NB4 (cell line): ENCODE results near the gene GALNT2.

Experiments
- CTCF ChIP-seq: IDR thresholded peaks from one replicate; pipeline ENCODE4 v1.5.1; 2012; ENCODE audit warnings: low read depth, low read length
- MAX ChIP-seq: IDR thresholded peaks from 2 replicates; pipeline ENCODE4 v1.6.1; 2011; ENCODE audit warnings: low read depth, low read length
- MYC ChIP-seq: IDR thresholded peaks from 2 replicates; pipeline ENCODE4 v1.6.1; 2011; ENCODE audit warnings: low read depth, low read length
- POLR2A ChIP-seq: IDR thresholded peaks from 2 replicates; pipeline ENCODE4 v1.6.1; 2011; ENCODE audit warnings: mild to moderate bottlenecking; ENCODE audit not compliant: insufficient read length; ENCODE audit errors: extremely low read depth

GRCh38 chr1:230186003-230186863 lies 119.2 kb downstream of the GALNT2 start:
- no peak for TF ChIP-seq CTCF
- TF ChIP-seq POLR2A, result no peak
- no peak for TF ChIP-seq MAX
- TF ChIP-seq MYC, result no peak
